AG04450 (cell line): ENCODE measurements around the gene KIAA1671. TPM values are rescaled to one million over a fixed set of nuclear protein-coding genes. Genes with fewer than 3 reads are reported as not detected.

Experiments used
- CTCF ChIA-PET: fragments of 300-600, 350-600 bp; formaldehyde crosslinking; extraction: SDS; loops from one replicate; lab custom pipeline; 2022; ENCODE audit warnings: antibody characterized with exemption, inconsistent platforms; lab: Charles Lee
- POLR2A ChIA-PET: fragments of 350-600 bp; formaldehyde crosslinking; extraction: SDS; loops from one replicate; lab custom pipeline; 2021; ENCODE audit warnings: antibody characterized with exemption, inconsistent platforms; lab: Yijun Ruan, JAX
- DNase-seq: peaks from one replicate; pipeline ENCODE4 v3.0.0-alpha.2; 2011; ENCODE audit warnings: low read depth, low spot score
- H3K27ac ChIP-seq: one replicate; pipeline ENCODE4 v1.5.1; 2012; ENCODE audit warnings: low read depth, low read length, control low read depth
- H3K27me3 ChIP-seq: one replicate; pipeline ENCODE4 v1.6.0; 2012; ENCODE audit warnings: low read length; ENCODE audit not compliant: control insufficient read depth, insufficient read depth
- H3K4me3 ChIP-seq: 2 replicates; pipeline ENCODE4 v1.5.1; 2011; ENCODE audit warnings: mild to moderate bottlenecking, low read depth, low read length, control low read depth
- H3K9me3 ChIP-seq: 2 replicates; pipeline ENCODE4 v1.5.1; 2012; ENCODE audit warnings: low read length; ENCODE audit not compliant: control insufficient read depth, insufficient read depth
- polyA plus RNA-seq: library from polyadenylated mRNA; depleted of rRNA; stranded (reverse); fragments of >200 nt; gene quantifications from 2 replicates; pipeline ENCODE4 v1.2.3, GENCODE V29; 2011
- TF ChIP-seq, protein P1 (sequence below): IDR thresholded peaks from 2 replicates; pipeline ENCODE4 v1.5.1; 2011; ENCODE audit warnings: low read depth, low read length, control low read depth, inconsistent platforms

The KIAA1671 gene
- polyA plus RNA-seq, 1 experiment: 0.02 TPM

GRCh38 chr22:25082096-25082495 is 129.6 kb downstream of the KIAA1671 start:
- Histone ChIP-seq H3K4me3 (no peak overlapping the region), H3K27ac (no peak overlapping the region), H3K9me3 (no peaks in the 10 kb centered on the region), H3K27me3 (no peaks in the 10 kb centered on the region)
- TF ChIP-seq, protein P1, sequence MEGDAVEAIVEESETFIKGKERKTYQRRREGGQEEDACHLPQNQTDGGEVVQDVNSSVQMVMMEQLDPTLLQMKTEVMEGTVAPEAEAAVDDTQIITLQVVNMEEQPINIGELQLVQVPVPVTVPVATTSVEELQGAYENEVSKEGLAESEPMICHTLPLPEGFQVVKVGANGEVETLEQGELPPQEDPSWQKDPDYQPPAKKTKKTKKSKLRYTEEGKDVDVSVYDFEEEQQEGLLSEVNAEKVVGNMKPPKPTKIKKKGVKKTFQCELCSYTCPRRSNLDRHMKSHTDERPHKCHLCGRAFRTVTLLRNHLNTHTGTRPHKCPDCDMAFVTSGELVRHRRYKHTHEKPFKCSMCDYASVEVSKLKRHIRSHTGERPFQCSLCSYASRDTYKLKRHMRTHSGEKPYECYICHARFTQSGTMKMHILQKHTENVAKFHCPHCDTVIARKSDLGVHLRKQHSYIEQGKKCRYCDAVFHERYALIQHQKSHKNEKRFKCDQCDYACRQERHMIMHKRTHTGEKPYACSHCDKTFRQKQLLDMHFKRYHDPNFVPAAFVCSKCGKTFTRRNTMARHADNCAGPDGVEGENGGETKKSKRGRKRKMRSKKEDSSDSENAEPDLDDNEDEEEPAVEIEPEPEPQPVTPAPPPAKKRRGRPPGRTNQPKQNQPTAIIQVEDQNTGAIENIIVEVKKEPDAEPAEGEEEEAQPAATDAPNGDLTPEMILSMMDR: no peak
- no peak for DNase-seq
- ChIA-PET CTCF (no interaction called here), POLR2A (no interaction called here)

DNA sequence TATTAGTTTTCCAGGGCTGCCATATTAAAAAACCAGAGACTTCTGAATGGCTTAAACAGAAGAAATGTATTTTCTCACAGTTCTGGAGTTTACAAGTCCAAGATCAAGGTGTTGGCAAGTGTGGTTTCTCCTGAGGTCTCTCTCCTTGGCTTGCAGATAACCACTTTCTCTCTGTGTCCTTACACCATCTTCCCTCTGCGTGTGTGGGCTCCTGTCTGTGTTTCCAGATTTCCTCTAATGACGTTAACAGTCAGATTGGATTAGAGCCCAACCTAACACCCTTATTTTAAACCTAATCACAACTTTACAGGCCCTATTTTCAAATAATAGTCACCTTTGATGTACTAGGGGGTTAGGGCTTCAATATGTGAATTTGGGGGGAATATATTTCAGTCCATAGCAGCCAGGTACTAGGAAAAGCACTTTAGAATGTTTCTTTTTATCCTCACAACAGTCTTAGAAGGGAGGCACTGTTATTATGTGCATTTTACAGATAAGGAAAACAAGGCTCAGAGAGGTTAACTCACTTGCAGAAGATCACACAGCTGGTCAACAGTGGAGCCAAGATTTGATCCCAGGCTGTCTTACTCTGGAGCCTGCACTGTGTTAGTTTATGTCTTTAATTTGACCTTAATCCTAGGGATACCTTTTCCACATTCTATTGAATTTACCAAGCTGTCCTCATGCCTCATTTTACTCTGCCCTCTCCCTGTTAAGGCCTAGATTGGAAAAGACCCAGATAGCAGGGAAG is 130.7 kb downstream of the KIAA1671 start:
- DNase-seq: no peak
- H3K4me3 ChIP-seq: no peak overlapping the region
- H3K27ac ChIP-seq: no peak overlapping the region
- no peaks in the 10 kb centered on the region for H3K9me3 ChIP-seq
- POLR2A ChIA-PET: no interaction called here
- TF ChIP-seq, protein P1: no peak
- CTCF ChIA-PET: no interaction called here
- no peaks in the 10 kb centered on the region for H3K27me3 ChIP-seq

DNA sequence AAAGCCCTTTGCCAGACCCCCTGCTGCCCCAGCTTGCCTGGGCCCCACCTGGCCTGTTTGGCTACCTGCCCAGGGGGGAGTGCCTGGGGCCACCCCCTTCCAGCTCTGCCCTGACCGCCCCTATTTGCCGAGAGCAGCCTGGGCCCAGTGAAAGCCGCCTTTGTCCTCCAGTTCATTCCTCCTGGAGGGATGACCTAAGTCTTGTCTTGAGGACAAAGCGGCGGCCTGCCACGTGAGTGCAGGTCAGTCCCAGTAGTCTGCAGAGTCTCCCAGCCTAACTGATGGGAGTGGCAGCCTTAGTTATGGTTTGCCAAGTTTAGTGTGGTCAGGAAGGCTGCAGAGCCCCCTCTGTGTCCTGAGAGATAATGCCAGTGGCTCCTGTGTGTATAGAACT is 131.3 kb downstream of the KIAA1671 start:
- Histone ChIP-seq H3K9me3 (no peaks in the 10 kb centered on the region), H3K27ac (no peak overlapping the region), H3K4me3 (no peak overlapping the region), H3K27me3 (no peaks in the 10 kb centered on the region)
- ChIA-PET CTCF (no interaction called here), POLR2A (no interaction called here)
- TF ChIP-seq, protein P1: no peak
- DNase-seq: no peak

GRCh38 chr22:25084405-25085107 is 132.0 kb downstream of the KIAA1671 start:
- no peaks in the 10 kb centered on the region for H3K9me3 ChIP-seq
- H3K27ac ChIP-seq: no peak overlapping the region
- CTCF ChIA-PET: interaction anchor here (0.6 kb wide), 1 partner anchor 144 kb away, joined by 4 read pairs; no protein-coding TSS in a partner anchor
- no peak for DNase-seq
- TF ChIP-seq, protein P1: no peak
- no peaks in the 10 kb centered on the region for H3K27me3 ChIP-seq
- POLR2A ChIA-PET: no interaction called here
- H3K4me3 ChIP-seq: no peak overlapping the region

DNA sequence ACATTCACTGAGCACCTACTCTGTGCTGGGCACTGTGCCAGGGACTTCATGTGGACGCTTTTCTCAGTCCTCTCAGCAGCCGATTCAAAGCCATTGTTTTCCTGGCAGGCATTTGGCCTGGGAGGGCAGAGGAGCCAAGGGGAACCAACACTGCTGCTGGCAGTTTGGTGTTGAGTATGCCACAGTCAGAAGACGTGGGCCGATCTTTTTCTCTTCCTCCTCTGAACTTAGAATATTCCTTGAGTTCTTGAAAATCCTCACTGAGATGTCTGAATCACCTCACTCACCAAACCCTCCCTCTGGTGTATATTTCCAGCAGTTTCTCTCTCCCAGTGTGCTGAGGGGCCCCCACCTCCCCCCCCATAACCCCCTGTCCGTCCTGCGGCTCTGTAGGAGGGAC is 132.6 kb downstream of the KIAA1671 start:
- no peak overlapping the region for H3K4me3 ChIP-seq
- TF ChIP-seq, protein P1: no peak
- no peak for DNase-seq
- POLR2A ChIA-PET: no interaction called here
- no peaks in the 10 kb centered on the region for H3K27me3 ChIP-seq
- no peak overlapping the region for H3K27ac ChIP-seq
- CTCF ChIA-PET: interaction anchor here (0.6 kb wide), 1 partner anchor 145 kb away, joined by 4 read pairs; no protein-coding TSS in a partner anchor
- H3K9me3 ChIP-seq: no peaks in the 10 kb centered on the region
